IMR-90 (cell line): Measurements from ENCODE around the gene SH2D6.

Source experiments
- BHLHE40 ChIP-seq: fragments of 150-350 bp; IDR thresholded peaks from 2 replicates; pipeline ENCODE4 v1.6.1; 2016; ENCODE audit warnings: mild to moderate bottlenecking, low read depth, low read length
- CEBPB ChIP-seq: IDR thresholded peaks from 2 replicates; pipeline ENCODE4 v1.6.1; 2012; ENCODE audit warnings: low read depth, low read length, improper control_type of control experiment
- FOS ChIP-seq: fragments of 150-350 bp; IDR thresholded peaks from 2 replicates; pipeline ENCODE4 v1.6.1; 2016; ENCODE audit warnings: low read depth, low read length
- MAZ ChIP-seq: IDR thresholded peaks from 2 replicates; pipeline ENCODE4 v1.6.1; 2012; ENCODE audit warnings: low read depth, mild to moderate bottlenecking, low read length, improper control_type of control experiment, moderate library complexity, borderline replicate concordance
- MXI1 ChIP-seq: IDR thresholded peaks from 2 replicates; pipeline ENCODE4 v1.6.1; 2012; ENCODE audit warnings: low read depth, mild to moderate bottlenecking, low read length, moderate library complexity, borderline replicate concordance
- POLR2A ChIP-seq: IDR thresholded peaks from 2 replicates; pipeline ENCODE4 v1.6.1; 2012; ENCODE audit warnings: mild to moderate bottlenecking, low read depth, low read length
- RAD21 ChIP-seq: IDR thresholded peaks from 2 replicates; pipeline ENCODE4 v1.6.1; 2012; ENCODE audit warnings: low read length, improper control_type of control experiment
- RFX5 ChIP-seq: IDR thresholded peaks from 2 replicates; pipeline ENCODE4 v1.8.0; 2012; ENCODE audit warnings: low read depth, mild to moderate bottlenecking, low read length, moderate library complexity
- SMC3 ChIP-seq: fragments of 150-350 bp; IDR thresholded peaks from 2 replicates; pipeline ENCODE4 v1.6.1; 2016; ENCODE audit warnings: low read depth, mild to moderate bottlenecking, antibody characterized with exemption, low read length, moderate library complexity
- TF ChIP-seq, protein P1 (sequence below): conservative IDR thresholded peaks from 2 replicates; pipeline ENCODE4 v1.5.1; 2012; ENCODE audit warnings: mild to moderate bottlenecking, low read depth, low read length, improper control_type of control experiment
- TF ChIP-seq, protein P2 (sequence below): fragments of 150-350 bp; IDR thresholded peaks from 2 replicates; pipeline ENCODE4 v1.6.1; 2017; ENCODE audit warnings: mild to moderate bottlenecking, antibody characterized with exemption, low read length, low read depth

GRCh38 chr2:85470850-85471800 lies 52.6 kb downstream of the SH2D6 start:
- TF ChIP-seq, protein P1, sequence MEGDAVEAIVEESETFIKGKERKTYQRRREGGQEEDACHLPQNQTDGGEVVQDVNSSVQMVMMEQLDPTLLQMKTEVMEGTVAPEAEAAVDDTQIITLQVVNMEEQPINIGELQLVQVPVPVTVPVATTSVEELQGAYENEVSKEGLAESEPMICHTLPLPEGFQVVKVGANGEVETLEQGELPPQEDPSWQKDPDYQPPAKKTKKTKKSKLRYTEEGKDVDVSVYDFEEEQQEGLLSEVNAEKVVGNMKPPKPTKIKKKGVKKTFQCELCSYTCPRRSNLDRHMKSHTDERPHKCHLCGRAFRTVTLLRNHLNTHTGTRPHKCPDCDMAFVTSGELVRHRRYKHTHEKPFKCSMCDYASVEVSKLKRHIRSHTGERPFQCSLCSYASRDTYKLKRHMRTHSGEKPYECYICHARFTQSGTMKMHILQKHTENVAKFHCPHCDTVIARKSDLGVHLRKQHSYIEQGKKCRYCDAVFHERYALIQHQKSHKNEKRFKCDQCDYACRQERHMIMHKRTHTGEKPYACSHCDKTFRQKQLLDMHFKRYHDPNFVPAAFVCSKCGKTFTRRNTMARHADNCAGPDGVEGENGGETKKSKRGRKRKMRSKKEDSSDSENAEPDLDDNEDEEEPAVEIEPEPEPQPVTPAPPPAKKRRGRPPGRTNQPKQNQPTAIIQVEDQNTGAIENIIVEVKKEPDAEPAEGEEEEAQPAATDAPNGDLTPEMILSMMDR, result no peak
- TF ChIP-seq MXI1, result no peak
- TF ChIP-seq POLR2A, result no peak
- no peak for TF ChIP-seq RAD21
- TF ChIP-seq BHLHE40, result no peak
- no peak for TF ChIP-seq SMC3
- no peak for TF ChIP-seq FOS
- TF ChIP-seq, protein P2, sequence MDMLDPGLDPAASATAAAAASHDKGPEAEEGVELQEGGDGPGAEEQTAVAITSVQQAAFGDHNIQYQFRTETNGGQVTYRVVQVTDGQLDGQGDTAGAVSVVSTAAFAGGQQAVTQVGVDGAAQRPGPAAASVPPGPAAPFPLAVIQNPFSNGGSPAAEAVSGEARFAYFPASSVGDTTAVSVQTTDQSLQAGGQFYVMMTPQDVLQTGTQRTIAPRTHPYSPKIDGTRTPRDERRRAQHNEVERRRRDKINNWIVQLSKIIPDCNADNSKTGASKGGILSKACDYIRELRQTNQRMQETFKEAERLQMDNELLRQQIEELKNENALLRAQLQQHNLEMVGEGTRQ, result no peak
- TF ChIP-seq MAZ, result no peak
- TF ChIP-seq CEBPB, result no peak
- TF ChIP-seq RFX5, result no peak
